ENCODE results near the gene PIP5KL1.
A peak's percentile ranks its signal among the peaks of the same experiment; 100 is the strongest.

The PIP5KL1 gene

DNA sequence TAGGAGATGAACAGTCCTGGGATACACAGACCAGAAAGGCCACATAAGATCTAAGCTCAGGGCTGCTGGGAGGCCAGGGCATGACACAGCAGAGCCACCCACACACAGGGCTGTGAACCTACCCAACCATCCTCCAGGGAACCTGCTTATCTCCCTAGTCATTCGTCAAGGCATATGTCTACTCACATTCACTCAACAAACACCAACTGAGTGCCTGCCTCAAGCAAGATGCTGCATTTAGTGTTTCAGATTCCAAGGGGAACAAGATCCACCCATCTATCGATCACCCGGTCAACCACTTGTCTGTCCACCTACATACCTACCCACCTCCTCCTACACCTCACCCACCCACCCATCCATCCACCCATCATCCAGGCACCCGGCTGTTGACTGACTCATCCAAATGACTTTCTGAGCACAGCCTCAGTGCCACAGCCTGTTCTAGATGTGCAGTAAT lies 5.2 kb upstream of the PIP5KL1 start:
- H3K4me1 ChIP-seq (ENCODE audit: control insufficient read depth, low read depth, low read length) = peaks cover 12% of the 10 kb centered on the region
- WGBS (ENCODE audit: extremely low coverage, insufficient coverage, low lambda C conversion rate) = no CpG with 5 or more reads among the region's 4 CpGs
- no peak overlapping the region for H3K23ac ChIP-seq (ENCODE audit: low read length)
- H3K4me3 ChIP-seq (ENCODE audit: low read length) = no peak overlapping the region
- H2BK5ac ChIP-seq (ENCODE audit: low read length) = no peak overlapping the region
- no peak overlapping the region for H2BK15ac ChIP-seq (replicated peaks; ENCODE audit: low read depth)
- no peak overlapping the region for H3K4ac ChIP-seq (ENCODE audit: low read depth, low read length)
- no peak for DNase-seq
- no peak overlapping the region for H4K8ac ChIP-seq (ENCODE audit: low read depth, low read length)
- H3K4me2 ChIP-seq (ENCODE audit: low read length) = no peak overlapping the region
- H3K27ac ChIP-seq (ENCODE audit: low read depth, low read length) = no peak overlapping the region
- peaks cover 19% of the 10 kb centered on the region for H3K79me1 ChIP-seq (ENCODE audit: low read length)
- peak overlapping the region; percentile 45 for H3K9ac ChIP-seq (ENCODE audit: low read length)
- H3K56ac ChIP-seq (ENCODE audit: low read length) = peak overlapping the region; percentile 34
- H3K79me2 ChIP-seq (ENCODE audit: control insufficient read depth, insufficient read depth, low read length) = peaks cover 8% of the 10 kb centered on the region
- no peak overlapping the region for H2AK5ac ChIP-seq (ENCODE audit: low read length)
- peaks cover 2% of the 10 kb centered on the region for H3K36me3 ChIP-seq (ENCODE audit: control insufficient read depth, insufficient read depth, low read length)
- no peaks in the 10 kb centered on the region for H3K27me3 ChIP-seq (ENCODE audit: insufficient read depth, low read length, poor library complexity)
- H4K5ac ChIP-seq (ENCODE audit: low read length) = no peak overlapping the region
- H3K18ac ChIP-seq (ENCODE audit: low read length) = no peak overlapping the region
- no peak overlapping the region for H2BK120ac ChIP-seq (ENCODE audit: low read depth, low read length)

GRCh38 chr9:127934986-127935385 lies 4.4 kb upstream of the PIP5KL1 start:
- Histone ChIP-seq H3K4ac (ENCODE audit: low read depth, low read length) (no peak overlapping the region), H3K79me1 (ENCODE audit: low read length) (peaks cover 19% of the 10 kb centered on the region), H4K5ac (ENCODE audit: low read length) (no peak overlapping the region), H3K79me2 (ENCODE audit: control insufficient read depth, insufficient read depth, low read length) (peaks cover 8% of the 10 kb centered on the region), H3K18ac (ENCODE audit: low read length) (no peak overlapping the region), H3K27ac (ENCODE audit: low read depth, low read length) (no peak overlapping the region), H3K4me1 (ENCODE audit: control insufficient read depth, low read depth, low read length) (peaks cover 12% of the 10 kb centered on the region), H3K56ac (ENCODE audit: low read length) (no peak overlapping the region), H4K8ac (ENCODE audit: low read depth, low read length) (no peak overlapping the region), H2AK5ac (ENCODE audit: low read length) (no peak overlapping the region), H3K36me3 (ENCODE audit: control insufficient read depth, insufficient read depth, low read length) (peaks cover 2% of the 10 kb centered on the region), H3K23ac (ENCODE audit: low read length) (no peak overlapping the region), H3K9ac (ENCODE audit: low read length) (no peak overlapping the region), H3K4me3 (ENCODE audit: low read length) (no peak overlapping the region), H2BK15ac (replicated peaks; ENCODE audit: low read depth) (no peak overlapping the region), H3K27me3 (ENCODE audit: insufficient read depth, low read length, poor library complexity) (no peaks in the 10 kb centered on the region), H3K4me2 (ENCODE audit: low read length) (no peak overlapping the region), H2BK120ac (ENCODE audit: low read depth, low read length) (no peak overlapping the region), H2BK5ac (ENCODE audit: low read length) (no peak overlapping the region)
- no CpG with 5 or more reads among the region's 11 CpGs for WGBS (ENCODE audit: extremely low coverage, insufficient coverage, low lambda C conversion rate)
- no peak for DNase-seq

DNA sequence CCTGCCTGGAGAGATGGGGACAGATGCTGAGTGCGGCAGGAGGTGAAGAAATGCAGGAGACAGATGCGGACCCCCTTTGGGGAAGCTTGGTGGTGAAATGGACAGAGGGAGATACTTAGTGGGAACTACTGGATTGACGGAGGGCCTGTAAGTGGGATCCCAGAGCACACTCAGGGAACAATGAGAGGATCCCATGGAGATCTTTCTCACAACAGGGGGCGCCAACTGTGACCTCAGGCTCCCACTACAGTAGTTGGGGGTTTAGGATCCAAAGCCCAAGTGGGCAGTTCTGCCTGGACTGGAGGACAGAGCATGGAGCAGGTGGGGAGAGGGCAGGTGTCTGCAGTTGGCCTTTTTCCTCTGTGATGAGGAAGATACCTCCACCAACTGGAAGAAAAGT lies 3.7 kb upstream of the PIP5KL1 start:
- Histone ChIP-seq H3K79me1 (ENCODE audit: low read length) (peaks cover 19% of the 10 kb centered on the region), H3K56ac (ENCODE audit: low read length) (no peak overlapping the region)
- WGBS (ENCODE audit: extremely low coverage, insufficient coverage, low lambda C conversion rate) = no CpG with 5 or more reads among the region's 4 CpGs

GRCh38 chr9:127931092-127931881 lies 710 bp upstream of the PIP5KL1 start:
- H2BK15ac ChIP-seq (replicated peaks; ENCODE audit: low read depth) = no peak overlapping the region
- no peak overlapping the region for H2AK5ac ChIP-seq (ENCODE audit: low read length)
- no peak overlapping the region for H3K18ac ChIP-seq (ENCODE audit: low read length)
- H3K4me3 ChIP-seq (ENCODE audit: low read length) = no peak overlapping the region
- H3K27ac ChIP-seq (ENCODE audit: low read depth, low read length) = no peak overlapping the region
- no peak overlapping the region for H2BK5ac ChIP-seq (ENCODE audit: low read length)
- WGBS (ENCODE audit: extremely low coverage, insufficient coverage, low lambda C conversion rate) = no CpG with 5 or more reads among the region's 18 CpGs
- H3K4me1 ChIP-seq (ENCODE audit: control insufficient read depth, low read depth, low read length) = peaks cover 9% of the 10 kb centered on the region
- no peak overlapping the region for H3K4ac ChIP-seq (ENCODE audit: low read depth, low read length)
- no peak overlapping the region for H3K23ac ChIP-seq (ENCODE audit: low read length)
- peaks cover 9% of the 10 kb centered on the region for H3K79me1 ChIP-seq (ENCODE audit: low read length)
- H3K27me3 ChIP-seq (ENCODE audit: insufficient read depth, low read length, poor library complexity) = no peaks in the 10 kb centered on the region
- H3K9ac ChIP-seq (ENCODE audit: low read length) = peak overlapping the region; percentile 62
- H3K56ac ChIP-seq (ENCODE audit: low read length) = peak overlapping the region; percentile 67
- H2BK120ac ChIP-seq (ENCODE audit: low read depth, low read length) = no peak overlapping the region
- peaks cover 2% of the 10 kb centered on the region for H3K36me3 ChIP-seq (ENCODE audit: control insufficient read depth, insufficient read depth, low read length)
- peak; percentile 78 for DNase-seq
- H3K4me2 ChIP-seq (ENCODE audit: low read length) = peak overlapping the region; percentile 60
- H4K8ac ChIP-seq (ENCODE audit: low read depth, low read length) = no peak overlapping the region
- peaks cover 4% of the 10 kb centered on the region for H3K79me2 ChIP-seq (ENCODE audit: control insufficient read depth, insufficient read depth, low read length)
- H4K5ac ChIP-seq (ENCODE audit: low read length) = no peak overlapping the region

More for the DNA sequence above, 3.7 kb upstream of the PIP5KL1 start:
- peaks cover 2% of the 10 kb centered on the region for H3K36me3 ChIP-seq (ENCODE audit: control insufficient read depth, insufficient read depth, low read length)
- no peak overlapping the region for H2AK5ac ChIP-seq (ENCODE audit: low read length)
- H3K4me2 ChIP-seq (ENCODE audit: low read length) = no peak overlapping the region
- H4K8ac ChIP-seq (ENCODE audit: low read depth, low read length) = no peak overlapping the region
- H4K5ac ChIP-seq (ENCODE audit: low read length) = no peak overlapping the region
- H2BK120ac ChIP-seq (ENCODE audit: low read depth, low read length) = no peak overlapping the region
- no peak overlapping the region for H2BK5ac ChIP-seq (ENCODE audit: low read length)
- H3K4ac ChIP-seq (ENCODE audit: low read depth, low read length) = no peak overlapping the region
- H3K4me3 ChIP-seq (ENCODE audit: low read length) = no peak overlapping the region
- H3K18ac ChIP-seq (ENCODE audit: low read length) = no peak overlapping the region
- H3K23ac ChIP-seq (ENCODE audit: low read length) = no peak overlapping the region
- no peak overlapping the region for H2BK15ac ChIP-seq (replicated peaks; ENCODE audit: low read depth)
- H3K79me2 ChIP-seq (ENCODE audit: control insufficient read depth, insufficient read depth, low read length) = peaks cover 8% of the 10 kb centered on the region
- H3K27ac ChIP-seq (ENCODE audit: low read depth, low read length) = no peak overlapping the region
- H3K4me1 ChIP-seq (ENCODE audit: control insufficient read depth, low read depth, low read length) = peaks cover 12% of the 10 kb centered on the region
- H3K9ac ChIP-seq (ENCODE audit: low read length) = no peak overlapping the region
- DNase-seq = no peak
- H3K27me3 ChIP-seq (ENCODE audit: insufficient read depth, low read length, poor library complexity) = no peaks in the 10 kb centered on the region

- no peak overlapping the region for H3K9ac ChIP-seq (ENCODE audit: low read length)
- peaks cover 9% of the 10 kb centered on the region for H3K4me1 ChIP-seq (ENCODE audit: control insufficient read depth, low read depth, low read length)
- no CpG with 5 or more reads among the region's 10 CpGs for WGBS (ENCODE audit: extremely low coverage, insufficient coverage, low lambda C conversion rate)
- no peak overlapping the region for H2BK5ac ChIP-seq (ENCODE audit: low read length)
- no peak overlapping the region for H2AK5ac ChIP-seq (ENCODE audit: low read length)
- H3K79me2 ChIP-seq (ENCODE audit: control insufficient read depth, insufficient read depth, low read length) = no peaks in the 10 kb centered on the region
- H2BK15ac ChIP-seq (replicated peaks; ENCODE audit: low read depth) = no peak overlapping the region
- H3K4ac ChIP-seq (ENCODE audit: low read depth, low read length) = no peak overlapping the region
- no peak overlapping the region for H3K18ac ChIP-seq (ENCODE audit: low read length)
- no peaks in the 10 kb centered on the region for H3K36me3 ChIP-seq (ENCODE audit: control insufficient read depth, insufficient read depth, low read length)
- H2BK120ac ChIP-seq (ENCODE audit: low read depth, low read length) = no peak overlapping the region
- H3K27ac ChIP-seq (ENCODE audit: low read depth, low read length) = no peak overlapping the region
- no peak overlapping the region for H3K56ac ChIP-seq (ENCODE audit: low read length)
- no peak for DNase-seq
- H4K8ac ChIP-seq (ENCODE audit: low read depth, low read length) = no peak overlapping the region
- H3K27me3 ChIP-seq (ENCODE audit: insufficient read depth, low read length, poor library complexity) = no peaks in the 10 kb centered on the region
- no peak overlapping the region for H4K5ac ChIP-seq (ENCODE audit: low read length)
- H3K79me1 ChIP-seq (ENCODE audit: low read length) = no peaks in the 10 kb centered on the region
- no peak overlapping the region for H3K4me3 ChIP-seq (ENCODE audit: low read length)
- H3K4me2 ChIP-seq (ENCODE audit: low read length) = no peak overlapping the region
- no peak overlapping the region for H3K23ac ChIP-seq (ENCODE audit: low read length)
Measured at GRCh38 chr9:127929625-127929979, 975 bp downstream of the PIP5KL1 start.
